ENCODE data around the gene MEGF11.
"Not testable (repeated sequence)": the region's sequence is repeated elsewhere in the genome, so short reads cannot be mapped to it uniquely, and the experiment has no call there.

The MEGF11 gene

GRCh38 chr15:65869954-65870871 is 383.3 kb downstream of the MEGF11 start:
- H3K4me3 Mint-ChIP-seq, result peak overlapping the region; percentile 98
- H3K4me1 Mint-ChIP-seq, result peaks cover 21% of the 10 kb centered on the region
- peak overlapping the region; percentile 96 for H3K27ac Mint-ChIP-seq
- no peaks in the 10 kb centered on the region for H3K27me3 Mint-ChIP-seq
- H3K36me3 Mint-ChIP-seq, result peaks cover 2% of the 10 kb centered on the region
- no peak for ATAC-seq (ENCODE audit: low read depth)
- H3K9me3 Mint-ChIP-seq, result no peaks in the 10 kb centered on the region
- DNase-seq (ENCODE audit: low spot score in 2 of 2), result peak in 1 of 2 donors; percentile 20

- peak within 1 kb of the TSS; percentile 98 for H3K4me3 Mint-ChIP-seq
- peak; percentile 93 to 98 for DNase-seq (ENCODE audit: low spot score in 2 of 2)
- peak within 1 kb of the TSS; percentile 96 for H3K27ac Mint-ChIP-seq
- no peaks in the 10 kb centered on the region for H3K9me3 Mint-ChIP-seq
- peak; percentile 90 for ATAC-seq (ENCODE audit: low read depth)
- H3K36me3 Mint-ChIP-seq, result no peaks in the 10 kb centered on the region
- H3K4me1 Mint-ChIP-seq, result peaks cover 19% of the 10 kb centered on the region
- no peaks in the 10 kb centered on the region for H3K27me3 Mint-ChIP-seq
These were observed 384.2 kb downstream of the MEGF11 start, which contains the start of gene RAB11A for GRCh38 chr15:65869126-65869953. Gene RAB11A, plus strand, starts transcription at chr15:65869491. Its CDS starts 95 bp downstream, at chr15:65869586.

GRCh38 chr15:65868546-65869125 is 384.9 kb downstream of the MEGF11 start:
- DNase-seq (ENCODE audit: low spot score in 2 of 2) (no peak), ATAC-seq (ENCODE audit: low read depth) (no peak)
- peak overlapping the region; percentile 98 for H3K4me3 Mint-ChIP-seq
- no peaks in the 10 kb centered on the region for H3K36me3 Mint-ChIP-seq
- no peaks in the 10 kb centered on the region for H3K9me3 Mint-ChIP-seq
- peaks cover 19% of the 10 kb centered on the region for H3K4me1 Mint-ChIP-seq
- H3K27me3 Mint-ChIP-seq, result no peaks in the 10 kb centered on the region
- peak overlapping the region; percentile 96 for H3K27ac Mint-ChIP-seq

- not testable (repeated sequence) for H3K36me3 Mint-ChIP-seq; H3K9me3 Mint-ChIP-seq; H3K27me3 Mint-ChIP-seq; DNase-seq (ENCODE audit: low spot score in 2 of 2); H3K4me3 Mint-ChIP-seq; H3K27ac Mint-ChIP-seq; ATAC-seq (ENCODE audit: low read depth)
- peaks cover 19% of the 10 kb centered on the region for H3K4me1 Mint-ChIP-seq
These were observed 385.6 kb downstream of the MEGF11 start for GRCh38 chr15:65867933-65868332.

GRCh38 chr15:65867244-65867643 is 386.3 kb downstream of the MEGF11 start:
- Mint-ChIP-seq H3K4me3 (no peak overlapping the region), H3K4me1 (peaks cover 20% of the 10 kb centered on the region), H3K9me3 (no peaks in the 10 kb centered on the region), H3K36me3 (no peaks in the 10 kb centered on the region), H3K27ac (no peak overlapping the region), H3K27me3 (no peaks in the 10 kb centered on the region)
- DNase-seq (ENCODE audit: low spot score in 2 of 2) (no peak), ATAC-seq (ENCODE audit: low read depth) (no peak)

- Mint-ChIP-seq H3K36me3 (no peaks in the 10 kb centered on the region), H3K9me3 (no peaks in the 10 kb centered on the region), H3K4me1 (peaks cover 9% of the 10 kb centered on the region), H3K4me3 (no peak overlapping the region), H3K27me3 (no peaks in the 10 kb centered on the region), H3K27ac (peak overlapping the region; percentile 38)
- ATAC-seq (ENCODE audit: low read depth) (peak; percentile 72), DNase-seq (ENCODE audit: low spot score in 2 of 2) (no peak)
These were observed 390.4 kb downstream of the MEGF11 start for GRCh38 chr15:65863106-65863505.

GRCh38 chr15:65862682-65863081 is 390.9 kb downstream of the MEGF11 start:
- peak overlapping the region; percentile 38 for H3K27ac Mint-ChIP-seq
- H3K27me3 Mint-ChIP-seq, result no peaks in the 10 kb centered on the region
- DNase-seq (ENCODE audit: low spot score in 2 of 2), result peak; percentile 29
- H3K4me1 Mint-ChIP-seq, result peaks cover 11% of the 10 kb centered on the region
- H3K36me3 Mint-ChIP-seq, result no peaks in the 10 kb centered on the region
- ATAC-seq (ENCODE audit: low read depth), result peak; percentile 90
- no peaks in the 10 kb centered on the region for H3K9me3 Mint-ChIP-seq
- peak overlapping the region; percentile 27 for H3K4me3 Mint-ChIP-seq

- ATAC-seq (ENCODE audit: low read depth), result no peak
These were observed 395.7 kb downstream of the MEGF11 start for GRCh38 chr15:65857718-65858402.

GRCh38 chr15:65856821-65857455 is 396.6 kb downstream of the MEGF11 start:
- no peak overlapping the region for H3K4me3 Mint-ChIP-seq
- no peaks in the 10 kb centered on the region for H3K27me3 Mint-ChIP-seq
- H3K27ac Mint-ChIP-seq, result no peak overlapping the region
- ATAC-seq (ENCODE audit: low read depth) (peak; percentile 89), DNase-seq (ENCODE audit: low spot score in 2 of 2) (peak; percentile 77 to 81)
- no peaks in the 10 kb centered on the region for H3K36me3 Mint-ChIP-seq
- no peaks in the 10 kb centered on the region for H3K9me3 Mint-ChIP-seq
- H3K4me1 Mint-ChIP-seq, result peaks cover 12% of the 10 kb centered on the region

More at GRCh38 chr15:65857718-65858402, 395.7 kb downstream of the MEGF11 start:
- Mint-ChIP-seq H3K9me3 (no peaks in the 10 kb centered on the region), H3K4me3 (no peak overlapping the region), H3K36me3 (no peaks in the 10 kb centered on the region), H3K4me1 (peaks cover 15% of the 10 kb centered on the region), H3K27ac (peak overlapping the region; percentile 10), H3K27me3 (no peaks in the 10 kb centered on the region)
- no peak for DNase-seq (ENCODE audit: low spot score in 2 of 2)

GRCh38 chr15:65851981-65852380 is 401.6 kb downstream of the MEGF11 start:
- H3K4me3 Mint-ChIP-seq, result no peak overlapping the region
- H3K9me3 Mint-ChIP-seq, result no peaks in the 10 kb centered on the region
- H3K4me1 Mint-ChIP-seq, result peaks cover 4% of the 10 kb centered on the region
- H3K36me3 Mint-ChIP-seq, result no peaks in the 10 kb centered on the region
- H3K27ac Mint-ChIP-seq, result no peak overlapping the region
- no peak for ATAC-seq (ENCODE audit: low read depth)
- no peak for DNase-seq (ENCODE audit: low spot score in 2 of 2)
- H3K27me3 Mint-ChIP-seq, result peaks cover 3% of the 10 kb centered on the region

GRCh38 chr15:65847989-65848388 is 405.6 kb downstream of the MEGF11 start:
- no peaks in the 10 kb centered on the region for H3K4me1 Mint-ChIP-seq
- no peak overlapping the region for H3K4me3 Mint-ChIP-seq
- H3K27ac Mint-ChIP-seq, result no peak overlapping the region
- H3K36me3 Mint-ChIP-seq, result no peaks in the 10 kb centered on the region
- peaks cover 3% of the 10 kb centered on the region for H3K27me3 Mint-ChIP-seq
- DNase-seq (ENCODE audit: low spot score in 2 of 2) (no peak), ATAC-seq (ENCODE audit: low read depth) (no peak)
- no peaks in the 10 kb centered on the region for H3K9me3 Mint-ChIP-seq

GRCh38 chr15:65845826-65846519 is 407.6 kb downstream of the MEGF11 start:
- Mint-ChIP-seq H3K4me3 (no peak overlapping the region), H3K27ac (no peak overlapping the region), H3K4me1 (no peaks in the 10 kb centered on the region), H3K27me3 (peaks cover 3% of the 10 kb centered on the region), H3K9me3 (no peaks in the 10 kb centered on the region), H3K36me3 (no peaks in the 10 kb centered on the region)
- ATAC-seq (ENCODE audit: low read depth) (no peak), DNase-seq (ENCODE audit: low spot score in 2 of 2) (no peak)
